Measurements from ENCODE around the gene OR52A1.
A peak's percentile ranks its signal among the peaks of the same experiment; 100 is the strongest.

OR52A1 gene

GRCh38 chr11:5131584-5132335, 22.8 kb downstream of the OR52A1 start:
- DNase-seq, result no peak

GRCh38 chr11:5129457-5129877, 25.1 kb downstream of the OR52A1 start:
- DNase-seq, result no peak

GRCh38 chr11:5124891-5125620, 29.5 kb downstream of the OR52A1 start:
- no peak for DNase-seq

- DNase-seq, result peak; percentile 56
Observed at GRCh38 chr11:5123802-5124521, 30.6 kb downstream of the OR52A1 start.

GRCh38 chr11:5118893-5119292, 35.7 kb downstream of the OR52A1 start:
- no peak for DNase-seq

GRCh38 chr11:5117588-5117987, 37.0 kb downstream of the OR52A1 start:
- DNase-seq, result no peak

GRCh38 chr11:5115339-5115738, 39.2 kb downstream of the OR52A1 start:
- no peak for DNase-seq

- DNase-seq, result peak; percentile 14
Observed at GRCh38 chr11:5107285-5107684, 47.3 kb downstream of the OR52A1 start.

GRCh38 chr11:5103066-5103465, 51.5 kb downstream of the OR52A1 start:
- no peak for DNase-seq

- DNase-seq, result no peak
Observed at GRCh38 chr11:5102246-5102645, 52.3 kb downstream of the OR52A1 start.

GRCh38 chr11:5096011-5096410, 58.5 kb downstream of the OR52A1 start:
- no peak for DNase-seq

Measured in kidney glomerular epithelial cell (primary cell).